ENCODE data around the gene TFDP2. TPM values are rescaled to one million over a fixed set of nuclear protein-coding genes. Genes with fewer than 3 reads are reported as not detected.

TFDP2 gene
- total RNA-seq, 1 experiment from 2014 or later = 48.2 TPM

DNA sequence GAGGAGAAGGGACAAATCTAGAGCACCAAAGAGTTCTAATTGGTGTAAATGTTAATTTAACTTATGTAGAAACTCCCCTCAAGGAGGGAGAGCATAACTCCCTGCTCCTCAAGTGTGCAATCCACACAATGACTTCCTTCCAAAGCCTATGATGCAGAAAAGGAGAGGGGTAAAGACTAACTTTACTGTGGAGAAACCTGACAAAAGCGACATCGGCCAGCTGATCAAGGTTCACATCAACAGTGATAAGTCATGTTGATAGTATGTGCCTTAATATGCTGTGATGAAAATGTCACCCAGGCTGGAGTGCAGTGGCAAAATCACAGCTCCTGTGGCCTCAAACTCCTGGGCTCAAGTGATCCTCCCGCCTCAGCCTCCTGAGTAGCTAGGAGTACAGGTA lies 76.5 kb downstream of the TFDP2 start:
- POLR2A ChIA-PET (ENCODE audit: unreplicated experiment) = no interaction called here

DNA sequence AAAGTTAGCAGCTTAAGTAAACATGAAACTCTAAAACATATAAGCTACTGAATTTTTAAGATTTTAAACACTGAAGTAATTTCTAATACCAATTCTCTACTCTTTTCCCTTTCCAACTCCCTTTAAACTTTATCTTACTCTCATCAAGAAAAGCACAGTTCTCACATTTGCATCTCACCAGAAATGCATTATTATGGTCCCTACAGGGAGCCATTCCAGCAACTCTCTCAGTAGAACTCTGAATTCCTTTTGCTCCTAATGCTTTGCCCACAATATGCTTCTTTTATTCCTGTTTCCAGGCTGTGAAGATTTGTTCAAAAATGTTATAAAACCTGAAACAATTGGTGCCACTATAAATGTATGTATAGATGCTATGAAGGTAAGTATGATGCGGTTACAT lies 83.4 kb downstream of the TFDP2 start:
- CTCF ChIA-PET = no interaction called here
- no peak for DNase-seq
- no peak overlapping the region for H3K27ac ChIP-seq
- no peaks in the 10 kb centered on the region for H3K4me1 ChIP-seq (replicated peaks; ENCODE audit: insufficient read depth)
- no peak overlapping the region for H2AFZ ChIP-seq
- TF ChIP-seq EZH2 (IDR thresholded peaks at IDR 0.05; ENCODE audit: low read depth) (no peak), CTCF (conservative IDR thresholded peaks at IDR 0.05) (no peak)
- no peak overlapping the region for H3K4me2 ChIP-seq
- no peaks in the 10 kb centered on the region for H3K79me2 ChIP-seq (ENCODE audit: low read depth)
- H3K36me3 ChIP-seq (ENCODE audit: low read depth) = no peaks in the 10 kb centered on the region
- no peak overlapping the region for H3K4me3 ChIP-seq
- BruUV-seq (replicated peaks) = no TSS peak
- H3F3A ChIP-seq (ENCODE audit: insufficient read depth, low read depth) = no peaks in the 10 kb centered on the region
- H3K27me3 ChIP-seq (ENCODE audit: insufficient read depth, low read depth) = no peaks in the 10 kb centered on the region
- no peaks in the 10 kb centered on the region for H4K20me1 ChIP-seq (ENCODE audit: insufficient read depth)
- no peaks in the 10 kb centered on the region for H3K9me3 ChIP-seq (ENCODE audit: insufficient read depth, low read depth)
- intact Hi-C loops (cut with micrococcal nuclease; ENCODE audit: unreplicated experiment) = no loop called here
- no peaks in the 10 kb centered on the region for H3K9me2 ChIP-seq (ENCODE audit: insufficient read depth)
- POLR2A ChIA-PET (ENCODE audit: unreplicated experiment) = no interaction called here

More for the DNA sequence above, 76.5 kb downstream of the TFDP2 start:
- no peaks in the 10 kb centered on the region for H3K79me2 ChIP-seq (ENCODE audit: low read depth)
- H3K4me1 ChIP-seq (replicated peaks; ENCODE audit: insufficient read depth) = no peaks in the 10 kb centered on the region
- no peak overlapping the region for H3K27ac ChIP-seq
- no peak for DNase-seq
- H3K27me3 ChIP-seq (ENCODE audit: insufficient read depth, low read depth) = no peaks in the 10 kb centered on the region
- H4K20me1 ChIP-seq (ENCODE audit: insufficient read depth) = no peaks in the 10 kb centered on the region
- no peaks in the 10 kb centered on the region for H3K9me2 ChIP-seq (ENCODE audit: insufficient read depth)
- no peaks in the 10 kb centered on the region for H3K36me3 ChIP-seq (ENCODE audit: low read depth)
- TF ChIP-seq EZH2 (IDR thresholded peaks at IDR 0.05; ENCODE audit: low read depth) (no peak), CTCF (conservative IDR thresholded peaks at IDR 0.05) (no peak)
- intact Hi-C loops (cut with micrococcal nuclease; ENCODE audit: unreplicated experiment) = no loop called here
- H3K4me2 ChIP-seq = no peak overlapping the region
- no peaks in the 10 kb centered on the region; the same call in 1 of the 2 replicates for H3K9me3 ChIP-seq (ENCODE audit: insufficient read depth, low read depth)
- BruUV-seq (replicated peaks) = no TSS peak
- CTCF ChIA-PET = interaction anchor here (0.6 kb wide), 1 partner anchor 42 kb away, joined by 6 read pairs; no protein-coding TSS in a partner anchor
- H3K4me3 ChIP-seq = no peak overlapping the region
- H2AFZ ChIP-seq = no peak overlapping the region
- H3F3A ChIP-seq (ENCODE audit: insufficient read depth, low read depth) = no peaks in the 10 kb centered on the region

- POLR2A ChIA-PET (ENCODE audit: unreplicated experiment) = no interaction called here
- TF ChIP-seq CTCF (conservative IDR thresholded peaks at IDR 0.05) (no peak), EZH2 (IDR thresholded peaks at IDR 0.05; ENCODE audit: low read depth) (no peak)
- Histone ChIP-seq H3K27me3 (ENCODE audit: insufficient read depth, low read depth) (no peaks in the 10 kb centered on the region), H3K9me2 (ENCODE audit: insufficient read depth) (no peaks in the 10 kb centered on the region), H4K20me1 (ENCODE audit: insufficient read depth) (no peaks in the 10 kb centered on the region), H3K27ac (no peak overlapping the region), H3F3A (ENCODE audit: insufficient read depth, low read depth) (no peaks in the 10 kb centered on the region), H3K36me3 (ENCODE audit: low read depth) (no peaks in the 10 kb centered on the region), H3K4me1 (replicated peaks; ENCODE audit: insufficient read depth) (no peaks in the 10 kb centered on the region), H3K79me2 (ENCODE audit: low read depth) (no peaks in the 10 kb centered on the region), H3K9me3 (ENCODE audit: insufficient read depth, low read depth) (no peaks in the 10 kb centered on the region), H2AFZ (no peak overlapping the region), H3K4me3 (no peak overlapping the region), H3K4me2 (no peak overlapping the region)
- intact Hi-C loops (cut with micrococcal nuclease; ENCODE audit: unreplicated experiment) = no loop called here
- no peak for DNase-seq
- no TSS peak for BruUV-seq (replicated peaks)
- CTCF ChIA-PET = no interaction called here
Observed at GRCh38 chr3:142065344-142065743, 84.0 kb downstream of the TFDP2 start.
